ENCODE data around the gene IPO13.

IPO13 gene

DNA sequence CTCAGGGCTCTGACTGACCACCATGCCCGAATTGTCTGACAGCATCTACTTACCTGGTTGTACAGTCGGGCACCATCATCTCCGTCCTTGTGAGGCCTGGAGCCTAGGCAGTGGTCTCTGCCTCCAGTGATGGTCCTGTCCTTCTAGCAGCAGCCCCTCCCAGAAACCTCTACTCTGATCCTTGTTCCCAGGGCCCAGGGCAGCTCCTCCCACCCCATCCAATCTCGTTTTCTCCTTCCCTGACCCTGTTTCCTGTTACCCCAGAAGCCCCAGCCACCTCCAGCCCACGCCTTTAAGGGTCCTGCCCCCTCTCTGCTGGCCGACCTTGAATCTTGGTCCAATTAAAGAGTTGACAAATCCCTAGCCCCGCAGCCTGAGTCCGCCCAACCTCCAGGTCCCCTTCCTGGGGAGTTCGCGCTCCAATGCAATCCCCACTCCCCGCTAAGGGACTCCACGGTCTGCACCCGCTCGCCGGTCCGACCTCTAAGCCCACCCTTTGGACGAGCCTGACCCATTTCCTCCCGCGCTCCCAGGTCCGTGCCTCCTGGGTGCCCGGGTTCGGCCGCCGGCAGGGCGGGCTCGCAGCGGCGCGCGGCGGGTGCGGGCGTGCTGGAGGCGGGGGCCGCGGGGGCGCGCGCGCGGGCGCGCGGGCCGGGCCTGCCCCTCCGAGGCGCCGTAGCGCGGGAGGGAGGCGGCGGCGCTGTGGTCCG lies 32.0 kb downstream of the IPO13 start, which contains the start of gene B4GALT2:
B4GALT2 (plus strand) TSS at position 660 of the 710 bp plus-strand sequence. CDS start 1,951 bp downstream, outside the sequence.
- DNase-seq (ENCODE audit: low read depth): peak; percentile 57
- peak within 1 kb of the TSS; percentile 68 for H3K4me3 ChIP-seq (ENCODE audit: low read depth, low read length)
- TF ChIP-seq, protein P1, sequence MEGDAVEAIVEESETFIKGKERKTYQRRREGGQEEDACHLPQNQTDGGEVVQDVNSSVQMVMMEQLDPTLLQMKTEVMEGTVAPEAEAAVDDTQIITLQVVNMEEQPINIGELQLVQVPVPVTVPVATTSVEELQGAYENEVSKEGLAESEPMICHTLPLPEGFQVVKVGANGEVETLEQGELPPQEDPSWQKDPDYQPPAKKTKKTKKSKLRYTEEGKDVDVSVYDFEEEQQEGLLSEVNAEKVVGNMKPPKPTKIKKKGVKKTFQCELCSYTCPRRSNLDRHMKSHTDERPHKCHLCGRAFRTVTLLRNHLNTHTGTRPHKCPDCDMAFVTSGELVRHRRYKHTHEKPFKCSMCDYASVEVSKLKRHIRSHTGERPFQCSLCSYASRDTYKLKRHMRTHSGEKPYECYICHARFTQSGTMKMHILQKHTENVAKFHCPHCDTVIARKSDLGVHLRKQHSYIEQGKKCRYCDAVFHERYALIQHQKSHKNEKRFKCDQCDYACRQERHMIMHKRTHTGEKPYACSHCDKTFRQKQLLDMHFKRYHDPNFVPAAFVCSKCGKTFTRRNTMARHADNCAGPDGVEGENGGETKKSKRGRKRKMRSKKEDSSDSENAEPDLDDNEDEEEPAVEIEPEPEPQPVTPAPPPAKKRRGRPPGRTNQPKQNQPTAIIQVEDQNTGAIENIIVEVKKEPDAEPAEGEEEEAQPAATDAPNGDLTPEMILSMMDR (IDR thresholded peaks at IDR 0.05; ENCODE audit: insufficient read depth, low read depth, low read length, missing control alignments): no peak

GRCh38 chr1:43979261-43979527 lies 32.4 kb downstream of the IPO13 start:
- peak overlapping the region; percentile 68 for H3K4me3 ChIP-seq (ENCODE audit: low read depth, low read length)
- TF ChIP-seq, protein P1 (IDR thresholded peaks at IDR 0.05; ENCODE audit: insufficient read depth, low read depth, low read length, missing control alignments): no peak
- no peak for DNase-seq (ENCODE audit: low read depth)

- peak; percentile 58 for DNase-seq (ENCODE audit: low read depth)
- TF ChIP-seq, protein P1 (IDR thresholded peaks at IDR 0.05; ENCODE audit: insufficient read depth, low read depth, low read length, missing control alignments): no peak
- peak overlapping the region; percentile 68 for H3K4me3 ChIP-seq (ENCODE audit: low read depth, low read length)
Observed at GRCh38 chr1:43979528-43980254, 32.9 kb downstream of the IPO13 start.

DNA sequence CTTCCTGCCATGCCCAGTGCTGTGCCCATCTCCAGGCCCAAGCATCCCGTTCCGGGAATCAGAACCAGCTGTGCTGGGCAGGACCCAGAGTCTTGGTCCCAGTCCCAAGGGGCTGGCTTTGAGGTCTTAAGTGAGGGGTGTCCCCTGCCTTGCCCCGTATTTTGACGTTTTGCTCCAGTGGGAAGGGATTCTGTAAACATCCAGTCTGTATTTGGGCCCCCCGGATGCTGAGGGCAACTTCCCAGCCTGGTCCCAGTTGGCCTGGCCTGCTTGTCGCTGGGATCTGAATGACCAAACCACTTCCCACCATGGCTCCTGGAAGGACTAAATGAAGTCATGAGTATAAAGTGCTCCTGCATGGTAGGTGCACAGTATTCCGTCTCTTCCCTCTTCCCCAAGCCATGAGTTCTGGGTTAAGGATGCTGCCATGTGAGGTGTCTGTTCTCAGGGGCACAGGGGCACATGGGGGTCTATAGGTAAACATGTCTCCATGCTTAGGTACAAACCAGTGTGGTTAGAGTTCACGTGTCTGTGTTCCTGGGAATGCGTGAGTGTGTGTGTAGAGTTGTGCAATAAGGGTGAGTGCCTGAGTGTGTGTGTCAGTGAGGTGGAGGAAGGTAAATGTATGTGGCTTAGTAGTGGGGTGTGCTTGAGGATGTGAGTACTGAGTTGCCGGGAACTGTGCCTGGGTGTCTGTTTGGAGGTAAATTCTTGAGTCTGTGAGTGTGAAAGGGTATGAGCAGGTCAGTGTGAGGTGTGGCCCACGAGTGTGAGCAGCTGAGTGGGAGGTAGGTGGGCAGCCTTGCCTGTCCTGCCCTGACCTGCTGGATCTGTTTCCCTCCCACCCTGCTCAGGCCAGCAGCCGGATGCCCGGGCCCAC lies 33.7 kb downstream of the IPO13 start:
- peak overlapping the region; percentile 68 for H3K4me3 ChIP-seq (ENCODE audit: low read depth, low read length)
- DNase-seq (ENCODE audit: low read depth): no peak
- TF ChIP-seq, protein P1 (IDR thresholded peaks at IDR 0.05; ENCODE audit: insufficient read depth, low read depth, low read length, missing control alignments): no peak

DNA sequence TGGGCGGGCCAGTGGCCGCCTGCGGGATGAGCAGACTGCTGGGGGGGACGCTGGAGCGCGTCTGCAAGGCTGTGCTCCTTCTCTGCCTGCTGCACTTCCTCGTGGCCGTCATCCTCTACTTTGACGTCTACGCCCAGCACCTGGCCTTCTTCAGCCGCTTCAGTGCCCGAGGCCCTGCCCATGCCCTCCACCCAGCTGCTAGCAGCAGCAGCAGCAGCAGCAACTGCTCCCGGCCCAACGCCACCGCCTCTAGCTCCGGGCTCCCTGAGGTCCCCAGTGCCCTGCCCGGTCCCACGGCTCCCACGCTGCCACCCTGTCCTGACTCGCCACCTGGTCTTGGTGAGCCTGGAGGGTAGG lies 34.4 kb downstream of the IPO13 start:
- no peak for DNase-seq (ENCODE audit: low read depth)
- TF ChIP-seq, protein P1 (IDR thresholded peaks at IDR 0.05; ENCODE audit: insufficient read depth, low read depth, low read length, missing control alignments): no peak
- H3K4me3 ChIP-seq (ENCODE audit: low read depth, low read length): no peak overlapping the region

GRCh38 chr1:43981636-43982035 lies 34.9 kb downstream of the IPO13 start:
- no peak for DNase-seq (ENCODE audit: low read depth)
- H3K4me3 ChIP-seq (ENCODE audit: low read depth, low read length): no peak overlapping the region
- TF ChIP-seq, protein P1 (IDR thresholded peaks at IDR 0.05; ENCODE audit: insufficient read depth, low read depth, low read length, missing control alignments): no peak
